Right lung (tissue), 5 donors: ENCODE measurements around the gene WFDC9. TPM values are rescaled to one million over a fixed set of nuclear protein-coding genes. Genes with fewer than 3 reads are reported as not detected.
"Not testable (repeated sequence)": the region's sequence is repeated elsewhere in the genome, so short reads cannot be mapped to it uniquely, and the experiment has no call there.

Experiments used
- DNase-seq, 2 donors: peaks; one replicate each; pipeline ENCODE4 v3.0.0-alpha.2; 2013
- polyA plus RNA-seq, 5 donors: library from polyadenylated mRNA; unstranded; fragments of 120-200 nt; gene quantifications; one replicate each; pipeline versions ENCODE4 v1.2.1 to v1.2.3, GENCODE V29; 2013; ENCODE audit warnings: inconsistent platforms in 1 of 5, low replicate concordance in 1 of 5; ENCODE audit not compliant: insufficient read length in 5 of 5, insufficient read depth in 1 of 5

The WFDC9 gene
- polyA plus RNA-seq, 5 donors, result not detected

- no peak for DNase-seq
Observed at GRCh38 chr20:45592574-45593189, 38.4 kb downstream of the WFDC9 start.

GRCh38 chr20:45589725-45590124, 41.4 kb downstream of the WFDC9 start:
- no peak for DNase-seq

- no peak for DNase-seq
Observed at GRCh38 chr20:45588800-45589199, 42.3 kb downstream of the WFDC9 start.

GRCh38 chr20:45585986-45586385, 45.1 kb downstream of the WFDC9 start:
- not testable (repeated sequence) for DNase-seq

- not testable (repeated sequence) for DNase-seq
Observed at GRCh38 chr20:45584294-45584693, 46.8 kb downstream of the WFDC9 start.

- DNase-seq, result no peak
Observed at GRCh38 chr20:45583502-45583901, 47.6 kb downstream of the WFDC9 start.

GRCh38 chr20:45581702-45582101, 49.4 kb downstream of the WFDC9 start:
- DNase-seq, result no peak

GRCh38 chr20:45579184-45579583, 51.9 kb downstream of the WFDC9 start, which contains the start of gene WFDC8:
WFDC8 (minus strand) TSS chr20:45579284; CDS start chr20:45579247, 37 bp downstream.
- no peak for DNase-seq

GRCh38 chr20:45578231-45578630, 52.9 kb downstream of the WFDC9 start:
- no peak for DNase-seq

- DNase-seq, result peak; percentile 6 to 30
Observed at GRCh38 chr20:45576995-45577394, 54.1 kb downstream of the WFDC9 start.

- no peak for DNase-seq
Observed at GRCh38 chr20:45575931-45576330, 55.2 kb downstream of the WFDC9 start.

GRCh38 chr20:45569650-45570049, 61.4 kb downstream of the WFDC9 start:
- not testable (repeated sequence) for DNase-seq

GRCh38 chr20:45564760-45565276, 66.3 kb downstream of the WFDC9 start:
- DNase-seq, result no peak

Other genes starting within 250 kb of the WFDC9 start
- gene DBNDD2, start 223.0 kb downstream of the WFDC9 start, polyA plus RNA-seq, result 10 to 100 TPM; 19.6 to 24.1 (median 22.6) TPM
- gene PIGT, start 215.1 kb downstream of the WFDC9 start, polyA plus RNA-seq, result 10 to 100 TPM; 75.8 to 89.8 (median 84.1) TPM
- 10 to 100 TPM; 22.1 to 48.6 (median 30.0) TPM for gene WFDC2, start 161.5 kb downstream of the WFDC9 start, polyA plus RNA-seq
- not detected for gene SPINT3, start 115.7 kb downstream of the WFDC9 start, polyA plus RNA-seq
- gene WFDC6, start 91.8 kb downstream of the WFDC9 start, polyA plus RNA-seq, result under 1 TPM in 2 of 5 donors, not detected in 3; 0.19 to 0.40 TPM
- gene EPPIN, start 83.9 kb downstream of the WFDC9 start, polyA plus RNA-seq, result under 1 TPM; 0.13 to 0.26 (median 0.18) TPM
- gene WFDC8, start 52.0 kb downstream of the WFDC9 start, polyA plus RNA-seq, result under 1 TPM in 1 of 5 donors, not detected in 4; 0.12 TPM
- not detected for gene WFDC10A, start 1.5 kb downstream of the WFDC9 start, polyA plus RNA-seq
- not detected for gene WFDC11, start 39.0 kb upstream of the WFDC9 start, polyA plus RNA-seq
- not detected for gene WFDC13, start 70.8 kb upstream of the WFDC9 start, polyA plus RNA-seq
- not detected for gene WFDC10B, start 73.7 kb upstream of the WFDC9 start, polyA plus RNA-seq
- gene SPINT4, start 91.1 kb upstream of the WFDC9 start, polyA plus RNA-seq, result not detected
- 1 to 10 TPM in 2 of 5 donors, under 1 TPM in 3; 0.20 to 1.3 (median 0.71) TPM for gene WFDC3, start 160.6 kb upstream of the WFDC9 start, polyA plus RNA-seq
- gene DNTTIP1, start 160.7 kb upstream of the WFDC9 start, polyA plus RNA-seq, result 10 to 100 TPM; 26.4 to 36.0 (median 28.9) TPM
- 100 to 1,000 TPM in 1 of 5 donors, 10 to 100 TPM in 4; 43.4 to 104 (median 68.6) TPM for gene UBE2C, start 181.4 kb upstream of the WFDC9 start, polyA plus RNA-seq
- gene TNNC2, start 196.0 kb upstream of the WFDC9 start, polyA plus RNA-seq, result 100 to 1,000 TPM in 1 of 5 donors, 1 to 10 TPM in 2, under 1 TPM in 2; 0.29 to 321 (median 3.0) TPM
- gene SNX21, start 202.5 kb upstream of the WFDC9 start, polyA plus RNA-seq, result 10 to 100 TPM; 13.0 to 22.5 (median 17.7) TPM
- gene ACOT8, start 226.1 kb upstream of the WFDC9 start, polyA plus RNA-seq, result 10 to 100 TPM; 19.2 to 28.4 (median 22.0) TPM
- 1 to 10 TPM; 5.0 to 5.9 (median 5.4) TPM for gene ZSWIM3, start 226.3 kb upstream of the WFDC9 start, polyA plus RNA-seq
- gene ZSWIM1, start 249.9 kb upstream of the WFDC9 start, polyA plus RNA-seq, result 10 to 100 TPM; 12.0 to 15.5 (median 14.3) TPM